Raji (cell line): ENCODE measurements around the gene DCTD.

Source experiments
- POLR2A ChIP-seq: IDR thresholded peaks from 2 replicates; pipeline ENCODE4 v1.6.1; 2011; ENCODE audit warnings: low read depth, low read length, control low read depth; ENCODE audit not compliant: insufficient read depth

DCTD gene

DNA sequence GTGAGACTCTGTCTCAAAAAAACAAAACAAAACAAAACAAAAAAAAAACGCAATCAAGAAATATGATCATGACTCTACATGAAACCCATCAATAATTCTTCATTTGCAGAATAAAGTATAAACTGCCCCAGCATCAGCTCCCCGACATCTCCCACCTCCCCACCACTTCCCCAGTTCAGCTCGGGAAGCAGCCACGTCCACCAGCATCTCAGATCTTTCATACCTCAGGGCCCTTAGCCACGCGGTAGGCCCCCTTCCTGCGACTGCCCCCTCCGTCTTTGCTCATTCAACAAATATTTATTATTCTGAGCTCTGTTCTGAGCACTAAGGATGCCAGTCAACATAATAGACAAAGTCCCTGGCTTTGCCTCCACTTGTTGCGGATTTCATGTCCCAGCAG is 45.6 kb downstream of the DCTD start:
- no peak for TF ChIP-seq POLR2A

- no peak for TF ChIP-seq POLR2A
Observed at GRCh38 chr4:182869697-182870096, 47.5 kb downstream of the DCTD start.

DNA sequence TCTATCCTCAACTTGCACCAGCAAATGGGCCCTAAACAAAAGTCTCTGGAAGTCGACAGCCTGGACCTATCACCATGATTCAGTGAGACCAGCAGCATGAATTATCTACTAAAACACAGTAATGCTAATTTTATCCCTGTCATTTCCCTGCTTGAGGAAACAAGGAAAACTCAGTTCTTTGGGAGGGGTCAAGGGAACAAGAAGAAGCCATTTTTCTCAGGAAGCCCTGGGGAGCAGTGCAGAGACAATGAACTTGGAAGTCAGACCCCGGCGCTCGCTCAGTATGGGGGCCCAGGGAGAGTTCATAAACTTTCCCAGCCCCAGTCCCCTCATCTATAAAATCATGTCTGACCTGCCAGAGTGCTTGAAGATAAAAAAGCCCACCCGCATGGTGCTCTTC is 50.4 kb downstream of the DCTD start:
- TF ChIP-seq POLR2A, result no peak

DNA sequence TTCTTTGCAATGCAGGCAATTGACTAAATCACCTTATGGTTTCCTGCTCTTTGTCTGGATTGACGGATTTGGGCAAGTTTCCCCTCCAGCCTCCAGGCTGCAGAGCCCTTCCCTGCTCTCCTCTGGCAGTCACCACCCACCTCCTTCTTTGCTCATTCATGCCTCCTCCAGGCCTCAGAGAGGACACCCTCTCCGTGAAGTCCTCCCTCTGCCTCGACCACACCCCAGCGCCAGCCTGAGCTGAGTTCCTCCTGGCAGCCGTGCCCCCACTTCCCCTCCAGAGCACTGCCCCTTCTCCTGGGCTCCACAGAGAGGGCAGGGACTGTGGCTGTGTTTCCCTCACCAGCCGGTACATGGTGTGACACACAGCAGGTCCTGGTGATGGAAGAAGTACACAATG is 53.7 kb downstream of the DCTD start:
- TF ChIP-seq POLR2A, result no peak

GRCh38 chr4:182862921-182863320 is 54.3 kb downstream of the DCTD start:
- no peak for TF ChIP-seq POLR2A

GRCh38 chr4:182862141-182862875 is 54.9 kb downstream of the DCTD start:
- no peak for TF ChIP-seq POLR2A

DNA sequence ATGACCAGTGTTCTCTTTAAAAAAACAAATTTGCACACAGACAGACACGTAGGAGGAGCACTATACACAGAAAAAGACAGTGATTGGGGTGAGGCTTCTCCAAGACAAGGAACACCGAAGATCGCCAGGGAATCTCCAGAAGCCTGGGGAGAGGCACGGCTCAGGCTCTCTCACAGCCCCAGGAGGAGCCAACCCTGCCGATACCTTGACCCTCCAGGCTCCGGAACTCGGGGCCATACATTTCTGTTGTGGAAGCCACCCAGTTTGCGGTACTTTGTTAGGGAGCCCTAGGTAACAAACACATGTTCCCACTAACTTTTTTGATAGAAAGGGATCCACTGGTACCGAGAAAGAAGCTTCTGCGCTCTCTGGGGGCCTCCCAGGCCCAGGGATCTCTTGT is 55.8 kb downstream of the DCTD start:
- no peak for TF ChIP-seq POLR2A

- TF ChIP-seq POLR2A, result no peak
Observed at GRCh38 chr4:182859730-182860129, 57.5 kb downstream of the DCTD start.

DNA sequence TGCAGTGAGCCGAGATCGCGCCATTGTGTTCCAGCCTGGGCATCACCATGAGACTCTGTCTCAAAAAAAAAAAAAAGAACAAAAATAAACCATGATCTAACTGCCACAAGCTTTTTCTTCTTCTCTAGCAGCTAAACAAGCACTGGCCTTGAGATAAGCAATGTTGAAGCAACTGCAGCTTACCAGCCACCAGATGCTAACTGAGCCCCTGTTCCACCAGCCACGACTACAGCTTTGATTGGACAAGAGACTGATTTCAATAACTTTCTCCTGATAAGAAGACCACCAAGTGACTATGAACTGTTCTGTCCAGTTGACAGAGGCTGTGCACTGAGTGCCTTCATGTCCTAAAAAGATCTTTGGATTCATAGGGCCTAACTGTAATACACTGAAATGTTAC is 58.5 kb downstream of the DCTD start:
- no peak for TF ChIP-seq POLR2A

- no peak for TF ChIP-seq POLR2A
Observed at GRCh38 chr4:182856862-182857261, 60.3 kb downstream of the DCTD start.

GRCh38 chr4:182855877-182856276 is 61.3 kb downstream of the DCTD start:
- no peak for TF ChIP-seq POLR2A

GRCh38 chr4:182855312-182855711 is 61.9 kb downstream of the DCTD start:
- TF ChIP-seq POLR2A, result no peak

GRCh38 chr4:182854466-182854865 is 62.7 kb downstream of the DCTD start:
- no peak for TF ChIP-seq POLR2A

DNA sequence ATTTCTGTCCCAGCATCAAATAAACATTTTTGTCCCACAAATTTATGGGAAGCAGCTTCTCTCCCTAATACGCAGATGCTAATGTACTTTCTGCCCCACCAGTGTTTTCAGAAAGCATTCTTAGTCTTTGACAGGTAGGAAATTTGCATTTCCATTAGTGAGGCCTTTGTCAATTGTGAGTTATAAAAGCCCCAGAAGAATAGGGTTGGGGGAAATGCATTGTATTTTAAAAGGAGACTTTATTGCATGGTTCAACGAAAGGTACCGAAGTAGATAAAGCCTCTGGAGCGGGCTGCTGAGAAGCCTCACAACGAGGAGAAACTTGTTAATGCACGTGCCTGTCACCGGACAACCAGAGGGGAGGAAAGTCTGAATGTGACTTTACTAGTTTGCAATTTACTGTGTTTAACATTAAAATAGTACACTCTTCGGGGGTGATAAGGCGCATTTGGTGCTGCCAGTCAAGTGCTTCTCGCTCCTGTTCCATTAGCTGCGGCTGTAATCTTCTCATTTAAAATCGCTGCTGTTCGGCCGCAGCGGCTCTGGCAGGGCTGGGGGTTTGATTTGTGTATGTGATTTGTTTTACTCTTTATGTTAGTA is 63.4 kb downstream of the DCTD start:
- TF ChIP-seq POLR2A, result no peak

- TF ChIP-seq POLR2A, result no peak
Observed at GRCh38 chr4:182848685-182849084, 68.5 kb downstream of the DCTD start.

DNA sequence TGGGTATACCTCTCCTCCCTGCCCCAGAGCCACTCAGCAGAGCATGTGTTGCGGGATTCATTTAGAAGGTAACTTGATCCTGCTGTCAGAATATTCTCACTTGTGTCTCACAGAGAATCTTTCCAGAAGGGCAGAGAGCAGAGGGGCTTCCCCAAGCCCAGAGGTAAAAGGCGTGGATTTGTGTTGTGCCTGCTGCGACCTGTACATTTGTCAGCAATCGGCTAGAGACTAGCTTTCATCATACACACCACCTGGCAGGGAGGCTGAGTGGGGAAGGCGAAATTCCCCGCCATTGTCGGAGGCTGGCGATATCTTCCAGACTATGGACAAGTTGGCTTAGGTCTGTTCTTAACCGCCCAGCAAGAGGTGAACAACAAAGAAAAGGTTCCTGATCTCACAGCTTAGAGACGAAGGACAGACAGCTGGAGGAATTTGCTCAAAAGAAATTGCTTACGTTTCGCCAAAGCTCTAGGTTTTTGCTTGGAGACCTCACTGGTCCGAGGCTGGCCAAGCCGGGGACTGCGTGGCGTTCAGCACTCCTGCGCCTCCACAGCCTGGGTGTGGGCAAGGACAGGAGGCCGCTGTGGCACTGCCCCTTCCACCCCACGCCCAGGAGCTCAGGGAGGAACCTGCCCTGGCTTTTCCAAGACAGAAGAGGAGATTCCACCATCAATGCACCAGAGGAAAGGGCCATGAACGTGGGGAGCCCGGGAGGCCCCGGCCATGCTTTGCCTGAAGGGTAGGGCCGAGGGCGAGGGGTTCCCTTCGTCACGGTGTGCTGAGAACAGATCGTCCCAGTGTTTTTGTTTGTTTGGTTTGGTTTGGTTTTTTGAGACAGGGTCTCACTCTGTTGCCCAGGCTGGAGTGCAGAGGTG is 69.4 kb downstream of the DCTD start:
- no peak for TF ChIP-seq POLR2A
